ENCODE data around the gene ALDH3A1.

DNA sequence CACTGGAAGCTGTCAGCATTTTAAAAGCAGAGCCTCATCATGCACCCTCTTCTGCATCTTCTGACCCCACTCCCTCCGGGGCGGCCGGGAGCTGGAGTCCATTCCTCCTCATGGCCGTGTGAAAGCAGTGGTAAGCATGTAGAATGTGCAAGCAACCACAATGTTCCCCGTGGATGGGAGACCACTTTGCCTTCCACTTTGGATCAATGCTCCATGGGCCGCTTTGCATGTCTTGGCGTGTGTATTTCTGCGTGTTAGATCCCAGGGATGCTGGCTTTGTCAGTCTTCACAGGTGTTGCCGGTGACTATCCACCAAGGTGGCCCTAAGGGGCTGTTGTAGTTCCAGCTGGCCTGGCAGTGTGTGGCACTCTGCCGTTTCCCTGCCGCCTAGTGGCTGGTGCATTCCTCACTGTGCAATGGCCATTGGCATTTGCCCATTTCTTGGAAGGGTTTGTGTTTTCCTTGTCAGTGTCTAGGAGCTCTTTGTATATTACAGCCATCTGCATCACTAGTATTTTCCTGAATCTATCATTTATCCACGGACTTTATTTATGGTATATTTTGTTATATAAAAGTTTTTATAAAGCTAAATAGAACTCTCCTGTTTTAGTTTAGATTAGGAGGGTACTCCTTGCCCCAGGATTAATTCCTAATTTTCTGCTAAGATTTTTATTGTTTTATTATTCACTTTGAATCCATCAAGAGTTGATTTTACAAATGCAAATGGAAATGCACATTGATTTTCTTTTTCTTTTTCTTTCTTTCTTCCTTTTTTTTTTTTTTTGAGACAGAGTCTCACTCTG, 5.8 kb upstream of the ALDH3A1 start:
- TF ChIP-seq, protein P1, sequence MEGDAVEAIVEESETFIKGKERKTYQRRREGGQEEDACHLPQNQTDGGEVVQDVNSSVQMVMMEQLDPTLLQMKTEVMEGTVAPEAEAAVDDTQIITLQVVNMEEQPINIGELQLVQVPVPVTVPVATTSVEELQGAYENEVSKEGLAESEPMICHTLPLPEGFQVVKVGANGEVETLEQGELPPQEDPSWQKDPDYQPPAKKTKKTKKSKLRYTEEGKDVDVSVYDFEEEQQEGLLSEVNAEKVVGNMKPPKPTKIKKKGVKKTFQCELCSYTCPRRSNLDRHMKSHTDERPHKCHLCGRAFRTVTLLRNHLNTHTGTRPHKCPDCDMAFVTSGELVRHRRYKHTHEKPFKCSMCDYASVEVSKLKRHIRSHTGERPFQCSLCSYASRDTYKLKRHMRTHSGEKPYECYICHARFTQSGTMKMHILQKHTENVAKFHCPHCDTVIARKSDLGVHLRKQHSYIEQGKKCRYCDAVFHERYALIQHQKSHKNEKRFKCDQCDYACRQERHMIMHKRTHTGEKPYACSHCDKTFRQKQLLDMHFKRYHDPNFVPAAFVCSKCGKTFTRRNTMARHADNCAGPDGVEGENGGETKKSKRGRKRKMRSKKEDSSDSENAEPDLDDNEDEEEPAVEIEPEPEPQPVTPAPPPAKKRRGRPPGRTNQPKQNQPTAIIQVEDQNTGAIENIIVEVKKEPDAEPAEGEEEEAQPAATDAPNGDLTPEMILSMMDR (IDR thresholded peaks at IDR 0.05; ENCODE audit: low read depth, low read length): peak; percentile 60
- TF ChIP-seq POLR2A (IDR thresholded peaks at IDR 0.05; ENCODE audit: extremely low read depth, insufficient read length): no peak
- TF ChIP-seq MYC (IDR thresholded peaks at IDR 0.05; ENCODE audit: low read depth, low read length): no peak

Data from NB4 (cell line).